ENCODE measurements around the gene FAM78A.

The FAM78A gene

GRCh38 chr9:131274674-131275331 is 1.5 kb downstream of the FAM78A start (continued):
- no peak for TF ChIP-seq CSDC2 (CRISPR knock-in tag; IDR thresholded peaks at IDR 0.05)
- no peak for TF ChIP-seq TOX (CRISPR knock-in tag; IDR thresholded peaks at IDR 0.05; ENCODE audit: borderline replicate concordance)
- TF ChIP-seq ZFP30 (CRISPR knock-in tag; IDR thresholded peaks at IDR 0.05): no peak
- TF ChIP-seq, protein P1, sequence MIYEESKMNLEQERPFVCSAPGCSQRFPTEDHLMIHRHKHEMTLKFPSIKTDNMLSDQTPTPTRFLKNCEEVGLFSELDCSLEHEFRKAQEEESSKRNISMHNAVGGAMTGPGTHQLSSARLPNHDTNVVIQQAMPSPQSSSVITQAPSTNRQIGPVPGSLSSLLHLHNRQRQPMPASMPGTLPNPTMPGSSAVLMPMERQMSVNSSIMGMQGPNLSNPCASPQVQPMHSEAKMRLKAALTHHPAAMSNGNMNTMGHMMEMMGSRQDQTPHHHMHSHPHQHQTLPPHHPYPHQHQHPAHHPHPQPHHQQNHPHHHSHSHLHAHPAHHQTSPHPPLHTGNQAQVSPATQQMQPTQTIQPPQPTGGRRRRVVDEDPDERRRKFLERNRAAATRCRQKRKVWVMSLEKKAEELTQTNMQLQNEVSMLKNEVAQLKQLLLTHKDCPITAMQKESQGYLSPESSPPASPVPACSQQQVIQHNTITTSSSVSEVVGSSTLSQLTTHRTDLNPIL (CRISPR knock-in tag; IDR thresholded peaks at IDR 0.05; ENCODE audit: low read depth): no peak
- TF ChIP-seq, protein P2, sequence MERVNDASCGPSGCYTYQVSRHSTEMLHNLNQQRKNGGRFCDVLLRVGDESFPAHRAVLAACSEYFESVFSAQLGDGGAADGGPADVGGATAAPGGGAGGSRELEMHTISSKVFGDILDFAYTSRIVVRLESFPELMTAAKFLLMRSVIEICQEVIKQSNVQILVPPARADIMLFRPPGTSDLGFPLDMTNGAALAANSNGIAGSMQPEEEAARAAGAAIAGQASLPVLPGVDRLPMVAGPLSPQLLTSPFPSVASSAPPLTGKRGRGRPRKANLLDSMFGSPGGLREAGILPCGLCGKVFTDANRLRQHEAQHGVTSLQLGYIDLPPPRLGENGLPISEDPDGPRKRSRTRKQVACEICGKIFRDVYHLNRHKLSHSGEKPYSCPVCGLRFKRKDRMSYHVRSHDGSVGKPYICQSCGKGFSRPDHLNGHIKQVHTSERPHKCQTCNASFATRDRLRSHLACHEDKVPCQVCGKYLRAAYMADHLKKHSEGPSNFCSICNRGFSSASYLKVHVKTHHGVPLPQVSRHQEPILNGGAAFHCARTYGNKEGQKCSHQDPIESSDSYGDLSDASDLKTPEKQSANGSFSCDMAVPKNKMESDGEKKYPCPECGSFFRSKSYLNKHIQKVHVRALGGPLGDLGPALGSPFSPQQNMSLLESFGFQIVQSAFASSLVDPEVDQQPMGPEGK (CRISPR knock-in tag; IDR thresholded peaks at IDR 0.05; ENCODE audit: borderline replicate concordance): no peak

DNA sequence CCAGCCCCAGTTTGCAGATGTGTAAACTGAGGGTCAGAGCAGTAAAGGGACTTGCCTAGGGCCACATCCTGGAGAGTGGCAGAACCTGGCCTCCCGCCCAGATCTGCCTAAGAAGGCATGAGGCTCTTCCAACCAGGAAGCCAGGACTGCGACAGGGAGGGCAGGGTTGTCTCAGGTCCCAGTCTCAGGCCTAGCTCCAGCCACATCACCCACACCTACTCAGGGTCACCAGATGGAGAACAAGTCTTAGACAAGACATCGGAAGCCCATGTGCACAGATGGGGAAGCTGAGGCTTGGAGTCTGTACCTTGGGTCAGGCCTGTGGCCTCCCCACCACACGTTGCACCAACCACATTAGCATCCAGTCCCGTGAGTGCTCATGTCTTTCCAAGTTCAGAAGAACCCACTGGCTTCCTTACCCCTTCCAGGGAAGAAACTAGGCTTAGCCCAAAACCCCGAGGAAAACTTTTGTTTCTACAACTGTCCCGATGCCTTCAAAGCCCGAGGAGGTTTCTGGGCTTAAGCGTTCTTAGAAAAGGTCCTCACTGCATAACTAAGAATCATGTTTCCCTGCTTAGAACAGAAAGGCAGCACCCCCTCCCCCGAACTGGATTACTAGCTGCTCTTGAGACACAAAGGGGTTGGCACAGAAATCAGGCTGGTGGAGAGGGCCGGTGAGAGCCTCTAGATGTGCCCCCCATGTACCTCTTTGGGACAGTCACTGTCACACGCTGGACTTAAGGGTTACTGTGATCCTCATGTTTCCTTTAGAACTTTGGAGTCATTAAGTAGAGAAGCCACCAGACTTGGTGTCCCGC is 2.2 kb downstream of the FAM78A start:
- ATAC-seq: no peak
- TF ChIP-seq TCF4 (CRISPR knock-in tag; IDR thresholded peaks at IDR 0.05; ENCODE audit: borderline replicate concordance) (no peak), ZC3H10 (CRISPR knock-in tag; IDR thresholded peaks at IDR 0.05) (no peak), ZFP30 (CRISPR knock-in tag; IDR thresholded peaks at IDR 0.05) (no peak), ZNF565 (CRISPR knock-in tag; conservative IDR thresholded peaks at IDR 0.05; ENCODE audit: low read depth) (no peak), ZFP3 (CRISPR knock-in tag; IDR thresholded peaks at IDR 0.05) (no peak), PPARA (CRISPR knock-in tag; IDR thresholded peaks at IDR 0.05; ENCODE audit: borderline replicate concordance) (no peak), ZNF8 (CRISPR knock-in tag; IDR thresholded peaks at IDR 0.05) (no peak), BACH2 (CRISPR knock-in tag; IDR thresholded peaks at IDR 0.05; ENCODE audit: borderline replicate concordance) (no peak), CSDC2 (CRISPR knock-in tag; IDR thresholded peaks at IDR 0.05) (no peak), OSR1 (CRISPR knock-in tag; IDR thresholded peaks at IDR 0.05) (no peak), TOX (CRISPR knock-in tag; IDR thresholded peaks at IDR 0.05; ENCODE audit: borderline replicate concordance) (no peak), ISL1 (CRISPR knock-in tag; IDR thresholded peaks at IDR 0.05) (no peak), ZNF70 (CRISPR knock-in tag; IDR thresholded peaks at IDR 0.05) (no peak), RARB (CRISPR knock-in tag; IDR thresholded peaks at IDR 0.05) (no peak), ESRRG (CRISPR knock-in tag; IDR thresholded peaks at IDR 0.05) (no peak), SNAI2 (CRISPR knock-in tag; IDR thresholded peaks at IDR 0.05) (no peak)
- TF ChIP-seq, protein P3, sequence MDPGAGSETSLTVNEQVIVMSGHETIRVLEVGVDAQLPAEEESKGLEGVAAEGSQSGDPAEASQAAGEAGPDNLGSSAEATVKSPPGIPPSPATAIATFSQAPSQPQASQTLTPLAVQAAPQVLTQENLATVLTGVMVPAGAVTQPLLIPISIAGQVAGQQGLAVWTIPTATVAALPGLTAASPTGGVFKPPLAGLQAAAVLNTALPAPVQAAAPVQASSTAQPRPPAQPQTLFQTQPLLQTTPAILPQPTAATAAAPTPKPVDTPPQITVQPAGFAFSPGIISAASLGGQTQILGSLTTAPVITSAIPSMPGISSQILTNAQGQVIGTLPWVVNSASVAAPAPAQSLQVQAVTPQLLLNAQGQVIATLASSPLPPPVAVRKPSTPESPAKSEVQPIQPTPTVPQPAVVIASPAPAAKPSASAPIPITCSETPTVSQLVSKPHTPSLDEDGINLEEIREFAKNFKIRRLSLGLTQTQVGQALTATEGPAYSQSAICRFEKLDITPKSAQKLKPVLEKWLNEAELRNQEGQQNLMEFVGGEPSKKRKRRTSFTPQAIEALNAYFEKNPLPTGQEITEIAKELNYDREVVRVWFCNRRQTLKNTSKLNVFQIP (CRISPR knock-in tag; IDR thresholded peaks at IDR 0.05; ENCODE audit: borderline replicate concordance, low read depth): no peak
- TF ChIP-seq, protein P1 (CRISPR knock-in tag; IDR thresholded peaks at IDR 0.05; ENCODE audit: low read depth): no peak

GRCh38 chr9:131273146-131273855 is 3.0 kb downstream of the FAM78A start:
- TF ChIP-seq BACH2 (CRISPR knock-in tag; IDR thresholded peaks at IDR 0.05; ENCODE audit: borderline replicate concordance): no peak
- no peak for TF ChIP-seq ARNTL (CRISPR knock-in tag; IDR thresholded peaks at IDR 0.05; ENCODE audit: borderline replicate concordance, low read depth)
- no peak for TF ChIP-seq ISL1 (CRISPR knock-in tag; IDR thresholded peaks at IDR 0.05)
- TF ChIP-seq ZFP30 (CRISPR knock-in tag; IDR thresholded peaks at IDR 0.05): no peak
- TF ChIP-seq CSRNP3 (CRISPR knock-in tag; IDR thresholded peaks at IDR 0.05): no peak
- TF ChIP-seq ZFP3 (CRISPR knock-in tag; IDR thresholded peaks at IDR 0.05): no peak
- TF ChIP-seq ZC3H10 (CRISPR knock-in tag; IDR thresholded peaks at IDR 0.05): no peak
- TF ChIP-seq SNAI2 (CRISPR knock-in tag; IDR thresholded peaks at IDR 0.05): no peak
- TF ChIP-seq GLIS3 (CRISPR knock-in tag; IDR thresholded peaks at IDR 0.05): no peak
- TF ChIP-seq TOX (CRISPR knock-in tag; IDR thresholded peaks at IDR 0.05; ENCODE audit: borderline replicate concordance): no peak
- no peak for TF ChIP-seq ZNF8 (CRISPR knock-in tag; IDR thresholded peaks at IDR 0.05)
- no peak for TF ChIP-seq RARB (CRISPR knock-in tag; IDR thresholded peaks at IDR 0.05)
- no peak for TF ChIP-seq CSDC2 (CRISPR knock-in tag; IDR thresholded peaks at IDR 0.05)
- no peak for TF ChIP-seq TSHZ2 (CRISPR knock-in tag; IDR thresholded peaks at IDR 0.05)
- ATAC-seq: no peak

Data from SK-N-SH treated with all-trans-retinoic acid at 6 μM for 48 hours (cell line).